ENCODE results near the gene DENND4C.
"Not testable (repeated sequence)": the region's sequence is repeated elsewhere in the genome, so short reads cannot be mapped to it uniquely, and the experiment has no call there.

Gene DENND4C

GRCh38 chr9:19252174-19252884 lies 21.8 kb downstream of the DENND4C start:
- TF ChIP-seq, protein P1, sequence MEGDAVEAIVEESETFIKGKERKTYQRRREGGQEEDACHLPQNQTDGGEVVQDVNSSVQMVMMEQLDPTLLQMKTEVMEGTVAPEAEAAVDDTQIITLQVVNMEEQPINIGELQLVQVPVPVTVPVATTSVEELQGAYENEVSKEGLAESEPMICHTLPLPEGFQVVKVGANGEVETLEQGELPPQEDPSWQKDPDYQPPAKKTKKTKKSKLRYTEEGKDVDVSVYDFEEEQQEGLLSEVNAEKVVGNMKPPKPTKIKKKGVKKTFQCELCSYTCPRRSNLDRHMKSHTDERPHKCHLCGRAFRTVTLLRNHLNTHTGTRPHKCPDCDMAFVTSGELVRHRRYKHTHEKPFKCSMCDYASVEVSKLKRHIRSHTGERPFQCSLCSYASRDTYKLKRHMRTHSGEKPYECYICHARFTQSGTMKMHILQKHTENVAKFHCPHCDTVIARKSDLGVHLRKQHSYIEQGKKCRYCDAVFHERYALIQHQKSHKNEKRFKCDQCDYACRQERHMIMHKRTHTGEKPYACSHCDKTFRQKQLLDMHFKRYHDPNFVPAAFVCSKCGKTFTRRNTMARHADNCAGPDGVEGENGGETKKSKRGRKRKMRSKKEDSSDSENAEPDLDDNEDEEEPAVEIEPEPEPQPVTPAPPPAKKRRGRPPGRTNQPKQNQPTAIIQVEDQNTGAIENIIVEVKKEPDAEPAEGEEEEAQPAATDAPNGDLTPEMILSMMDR (IDR thresholded peaks at IDR 0.05; ENCODE audit: insufficient read depth, low read length, poor library complexity, severe bottlenecking): no peak
- no peak for DNase-seq (ENCODE audit: extremely low read depth, insufficient read length)
- Histone ChIP-seq H3K27me3 (replicated peaks; ENCODE audit: control insufficient read depth, insufficient read depth, low read length) (no peaks in the 10 kb centered on the region), H3K36me3 (ENCODE audit: control insufficient read depth, insufficient read depth, low read length) (no peaks in the 10 kb centered on the region), H3K4me3 (replicated peaks; ENCODE audit: low read depth, low read length) (no peak overlapping the region)

GRCh38 chr9:19252885-19253219 lies 22.4 kb downstream of the DENND4C start:
- TF ChIP-seq, protein P1 (IDR thresholded peaks at IDR 0.05; ENCODE audit: insufficient read depth, low read length, poor library complexity, severe bottlenecking): no peak
- no peaks in the 10 kb centered on the region for H3K36me3 ChIP-seq (ENCODE audit: control insufficient read depth, insufficient read depth, low read length)
- H3K27me3 ChIP-seq (replicated peaks; ENCODE audit: control insufficient read depth, insufficient read depth, low read length): no peaks in the 10 kb centered on the region
- DNase-seq (ENCODE audit: extremely low read depth, insufficient read length): no peak
- no peak overlapping the region for H3K4me3 ChIP-seq (replicated peaks; ENCODE audit: low read depth, low read length)

DNA sequence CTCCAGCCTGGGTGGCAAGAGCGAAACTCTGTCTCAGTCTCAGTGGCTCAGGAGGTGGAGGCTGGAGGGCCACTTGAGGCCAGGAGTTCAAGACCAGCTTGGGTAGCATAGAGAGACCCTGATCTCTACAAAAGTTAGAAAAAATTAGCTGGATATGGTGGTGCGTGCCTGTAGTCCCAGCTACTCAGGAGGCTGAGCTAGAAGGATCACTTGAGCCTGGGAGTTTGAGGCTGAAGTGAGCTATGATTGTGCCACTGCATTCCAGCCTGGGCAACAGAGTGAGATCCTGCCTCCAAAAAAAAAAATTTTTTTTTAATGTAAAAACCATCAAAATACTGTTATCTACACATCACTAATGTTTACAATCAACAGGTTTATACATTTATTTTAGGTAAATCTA lies 24.6 kb downstream of the DENND4C start:
- DNase-seq (ENCODE audit: extremely low read depth, insufficient read length): no peak

GRCh38 chr9:19255821-19256220 lies 25.3 kb downstream of the DENND4C start:
- TF ChIP-seq, protein P1 (IDR thresholded peaks at IDR 0.05; ENCODE audit: insufficient read depth, low read length, poor library complexity, severe bottlenecking): no peak
- no peak overlapping the region for H3K4me3 ChIP-seq (replicated peaks; ENCODE audit: low read depth, low read length)
- no peaks in the 10 kb centered on the region for H3K27me3 ChIP-seq (replicated peaks; ENCODE audit: control insufficient read depth, insufficient read depth, low read length)
- H3K36me3 ChIP-seq (ENCODE audit: control insufficient read depth, insufficient read depth, low read length): no peaks in the 10 kb centered on the region
- DNase-seq (ENCODE audit: extremely low read depth, insufficient read length): no peak

More for the DNA sequence above, 24.6 kb downstream of the DENND4C start:
- Histone ChIP-seq H3K27me3 (replicated peaks; ENCODE audit: control insufficient read depth, insufficient read depth, low read length) (no peaks in the 10 kb centered on the region), H3K4me3 (replicated peaks; ENCODE audit: low read depth, low read length) (no peak overlapping the region), H3K36me3 (ENCODE audit: control insufficient read depth, insufficient read depth, low read length) (no peaks in the 10 kb centered on the region)
- TF ChIP-seq, protein P1 (IDR thresholded peaks at IDR 0.05; ENCODE audit: insufficient read depth, low read length, poor library complexity, severe bottlenecking): no peak

DNA sequence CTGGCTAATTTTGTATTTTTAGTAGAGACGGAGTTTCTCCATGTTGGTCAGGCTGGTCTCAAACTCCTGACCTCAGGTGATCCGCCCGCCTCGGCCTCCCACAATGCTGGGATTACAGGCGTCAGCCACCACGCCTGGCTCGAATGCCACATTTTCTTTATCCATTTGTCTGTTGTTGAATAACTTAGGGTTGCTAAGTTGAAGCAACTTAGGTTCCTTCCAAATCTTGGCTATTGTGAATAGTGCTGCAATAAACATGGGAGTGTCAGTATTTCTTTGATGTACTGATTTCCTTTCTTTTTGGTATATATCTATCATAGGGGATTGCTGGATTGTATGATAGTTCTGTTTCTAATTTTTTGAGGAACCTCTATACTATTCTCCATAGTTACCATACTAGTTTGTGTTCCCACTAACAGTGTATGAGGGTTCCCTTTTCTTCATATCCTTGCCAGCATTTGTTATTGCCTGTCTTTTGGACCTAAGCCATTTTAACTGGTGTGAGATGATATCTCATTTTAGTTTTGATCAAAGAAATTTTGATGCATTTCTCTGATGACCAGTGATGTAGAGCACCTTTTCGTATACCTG lies 29.3 kb downstream of the DENND4C start:
- DNase-seq (ENCODE audit: extremely low read depth, insufficient read length); H3K4me3 ChIP-seq (replicated peaks; ENCODE audit: low read depth, low read length); H3K36me3 ChIP-seq (ENCODE audit: control insufficient read depth, insufficient read depth, low read length); H3K27me3 ChIP-seq (replicated peaks; ENCODE audit: control insufficient read depth, insufficient read depth, low read length): not testable (repeated sequence)

GRCh38 chr9:19265602-19266001 lies 35.1 kb downstream of the DENND4C start:
- not testable (repeated sequence) for H3K4me3 ChIP-seq (replicated peaks; ENCODE audit: low read depth, low read length); H3K27me3 ChIP-seq (replicated peaks; ENCODE audit: control insufficient read depth, insufficient read depth, low read length); H3K36me3 ChIP-seq (ENCODE audit: control insufficient read depth, insufficient read depth, low read length); DNase-seq (ENCODE audit: extremely low read depth, insufficient read length)

- peak; percentile 13 for DNase-seq (ENCODE audit: extremely low read depth, insufficient read length)
- H3K4me3 ChIP-seq (replicated peaks; ENCODE audit: low read depth, low read length); H3K36me3 ChIP-seq (ENCODE audit: control insufficient read depth, insufficient read depth, low read length); H3K27me3 ChIP-seq (replicated peaks; ENCODE audit: control insufficient read depth, insufficient read depth, low read length): not testable (repeated sequence)
Observed at GRCh38 chr9:19266778-19267384, 36.4 kb downstream of the DENND4C start.
